Right renal pelvis (tissue), 4 donors: ENCODE results near the gene INTS2. TPM values are rescaled to one million over a fixed set of nuclear protein-coding genes. Genes with fewer than 3 reads are reported as not detected.
"Not testable (repeated sequence)": the region's sequence is repeated elsewhere in the genome, so short reads cannot be mapped to it uniquely, and the experiment has no call there.

Experiments used
- DNase-seq, 4 donors: peaks; one replicate each; pipeline ENCODE4 v3.0.0-alpha.2; 2013; ENCODE audit warnings: low read depth in 4 of 4, low spot score in 3 of 4, missing footprints in 1 of 4
- polyA plus RNA-seq, 4 donors: library from polyadenylated mRNA; unstranded; fragments of 120-200 nt; gene quantifications; one replicate each; pipeline ENCODE4 v1.2.1, GENCODE V29; 2013; ENCODE audit not compliant: insufficient read length in 4 of 4

INTS2 gene
- polyA plus RNA-seq, result 10 to 100 TPM in 3 of 4 donors, 1 to 10 TPM in 1; 9.8 to 14.0 (median 12.4) TPM

DNA sequence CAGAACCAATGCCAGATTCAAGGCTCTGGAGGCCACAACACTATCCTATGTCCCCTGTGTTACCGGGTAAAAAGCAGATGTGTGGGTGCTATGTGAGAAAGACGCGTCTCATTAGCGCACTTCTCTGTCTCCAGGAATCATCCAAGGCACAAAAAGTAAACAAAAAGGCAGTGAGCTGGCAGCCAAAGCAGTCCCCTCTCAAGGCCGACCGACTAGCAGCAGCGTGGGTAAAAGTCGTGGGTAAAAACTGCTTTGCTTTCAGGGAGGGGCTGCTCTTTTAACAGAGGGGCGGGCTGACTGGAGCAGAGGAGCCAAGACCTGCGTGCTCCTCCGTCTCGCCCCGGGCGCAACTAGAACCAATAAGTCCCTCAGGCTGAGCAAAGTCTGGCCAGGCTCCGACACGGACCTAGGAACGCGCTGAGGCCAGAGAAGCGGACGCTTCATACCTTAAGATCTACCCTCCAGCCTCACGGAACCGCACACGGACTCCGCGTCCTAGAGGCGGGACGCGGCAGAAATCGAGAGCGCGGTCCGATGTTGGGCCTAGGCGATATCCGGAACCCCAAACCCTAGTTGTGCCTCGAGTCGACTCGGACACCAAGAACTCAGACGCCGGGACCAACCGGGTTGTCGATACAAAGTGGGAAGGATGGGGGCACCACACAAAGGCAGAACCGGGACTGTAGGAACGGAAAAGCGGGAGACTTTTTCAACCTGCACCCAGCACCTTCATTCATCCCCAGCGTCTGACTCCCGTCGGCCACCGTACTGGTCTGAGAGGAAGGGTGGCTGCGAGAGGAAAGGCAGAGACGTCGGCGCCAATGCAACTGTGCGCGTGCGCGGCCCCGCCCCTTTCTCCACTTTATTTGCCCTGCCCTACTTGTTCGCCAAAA, at the start of gene INTS2:
Gene INTS2, minus strand, starts transcription at position 775 of the 893 bp plus-strand sequence. CDS start 1,338 bp downstream, outside the sequence.
- DNase-seq, result peak; percentile 90 to 93 (median 92)

DNA sequence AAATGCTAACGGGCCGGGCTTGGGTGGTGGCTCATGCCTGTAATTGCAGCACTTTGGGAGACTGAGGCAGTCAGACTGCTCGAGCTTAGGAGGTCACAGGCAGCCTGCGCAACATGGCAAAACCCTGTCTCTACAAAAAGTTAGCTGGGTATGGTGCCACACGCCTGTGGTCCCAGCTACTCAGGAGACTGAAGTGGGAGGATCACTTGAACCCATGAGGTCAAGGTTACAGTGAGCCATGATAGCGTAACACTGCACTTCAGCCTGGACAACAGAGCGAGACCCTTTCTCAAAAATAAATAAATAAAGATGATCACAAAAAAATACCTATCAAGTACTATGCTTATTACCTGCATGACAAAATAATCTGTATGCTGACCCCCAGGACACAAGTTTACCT, 46.3 kb upstream of the INTS2 start:
- DNase-seq, result no peak

GRCh38 chr17:61972311-61972710, 44.5 kb upstream of the INTS2 start:
- DNase-seq, result no peak

- no peak for DNase-seq
Measured at GRCh38 chr17:61970030-61970429, 42.2 kb upstream of the INTS2 start.

- no peak for DNase-seq
Measured at GRCh38 chr17:61968757-61969156, 41.0 kb upstream of the INTS2 start.

GRCh38 chr17:61967729-61968128, 39.9 kb upstream of the INTS2 start:
- no peak for DNase-seq

GRCh38 chr17:61966191-61966590, 38.4 kb upstream of the INTS2 start:
- DNase-seq, result no peak

- DNase-seq, result no peak
Measured at GRCh38 chr17:61955619-61956018, 27.8 kb upstream of the INTS2 start.

DNA sequence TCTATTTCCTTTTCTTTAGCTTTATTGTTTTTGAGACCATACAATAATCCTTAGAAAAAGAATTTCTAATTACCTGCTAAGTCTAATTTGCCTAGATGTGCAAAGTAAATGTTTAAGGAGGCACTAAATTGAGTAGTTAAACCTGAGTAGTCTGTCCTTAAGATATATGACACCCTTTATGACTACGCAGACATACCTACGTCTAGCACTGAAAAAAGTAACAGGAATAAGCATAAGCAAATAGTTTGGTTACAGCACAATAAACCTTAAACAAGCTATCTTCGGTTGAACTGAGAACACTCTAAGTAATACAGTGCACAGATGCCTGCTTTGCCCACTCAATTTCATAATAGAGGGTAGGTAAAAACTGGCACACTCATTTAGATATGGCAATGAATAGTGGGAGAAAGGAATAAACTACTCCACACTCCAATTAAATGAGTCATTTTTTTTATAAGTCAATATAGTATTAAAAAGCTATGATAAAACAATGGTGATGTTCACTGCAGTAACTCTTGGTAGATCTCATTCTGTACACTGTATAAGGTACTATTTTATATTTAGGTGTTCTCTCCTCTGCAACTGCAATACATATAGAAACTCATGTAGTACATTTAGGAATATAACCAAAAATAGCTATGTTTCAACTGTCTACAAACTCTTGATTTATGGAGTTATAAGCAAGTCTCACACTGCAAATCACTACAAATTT, 19.7 kb upstream of the INTS2 start:
- DNase-seq, result no peak

- no peak for DNase-seq
Measured at GRCh38 chr17:61946359-61946758, 18.6 kb upstream of the INTS2 start.

- DNase-seq, result no peak
Measured at GRCh38 chr17:61943117-61943516, 15.3 kb upstream of the INTS2 start.

- DNase-seq, result no peak
Measured at GRCh38 chr17:61942085-61942484, 14.3 kb upstream of the INTS2 start.

DNA sequence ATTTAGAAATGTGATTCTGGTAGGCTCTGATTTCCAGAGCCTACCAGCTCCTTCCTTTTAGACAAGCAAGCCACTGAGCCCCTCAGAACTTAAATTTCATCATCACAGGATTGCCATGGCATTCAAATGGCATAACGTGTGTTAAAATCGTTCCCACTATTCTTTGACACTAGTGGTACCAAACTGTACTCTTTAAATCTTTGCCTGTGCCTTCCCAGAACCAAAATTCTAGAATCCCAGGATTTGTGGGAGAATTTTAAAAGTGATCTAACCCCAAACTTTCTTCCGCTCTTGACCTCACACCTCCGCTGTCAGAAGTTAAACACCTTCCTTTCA, 287 bp upstream of the INTS2 start:
- DNase-seq, result no peak

DNA sequence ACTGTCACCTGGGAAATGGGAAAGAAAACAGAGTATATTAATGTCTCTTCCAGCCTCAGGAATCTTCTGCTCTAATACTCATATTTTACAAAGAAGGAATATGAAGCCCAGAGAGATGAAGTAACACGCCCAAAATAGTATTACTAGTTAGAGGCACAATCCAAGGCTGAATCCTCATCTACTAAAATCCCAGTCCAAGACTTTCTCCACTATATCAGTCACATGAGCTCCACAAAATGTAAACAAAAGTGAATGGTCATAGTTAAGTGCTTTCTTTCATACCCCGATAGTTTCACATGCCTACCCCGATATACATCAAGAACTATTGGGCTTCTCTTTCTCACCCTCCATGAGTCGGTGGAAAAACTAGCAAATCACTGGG, 965 bp downstream of the INTS2 start:
- peak in 1 of 4 donors; percentile 4 for DNase-seq

- not testable (repeated sequence) for DNase-seq
Measured at GRCh38 chr17:61915162-61915561, 12.6 kb downstream of the INTS2 start.

- DNase-seq, result no peak
Measured at GRCh38 chr17:61908292-61909037, 19.3 kb downstream of the INTS2 start.

- DNase-seq, result no peak
Measured at GRCh38 chr17:61907361-61907760, 20.4 kb downstream of the INTS2 start.

DNA sequence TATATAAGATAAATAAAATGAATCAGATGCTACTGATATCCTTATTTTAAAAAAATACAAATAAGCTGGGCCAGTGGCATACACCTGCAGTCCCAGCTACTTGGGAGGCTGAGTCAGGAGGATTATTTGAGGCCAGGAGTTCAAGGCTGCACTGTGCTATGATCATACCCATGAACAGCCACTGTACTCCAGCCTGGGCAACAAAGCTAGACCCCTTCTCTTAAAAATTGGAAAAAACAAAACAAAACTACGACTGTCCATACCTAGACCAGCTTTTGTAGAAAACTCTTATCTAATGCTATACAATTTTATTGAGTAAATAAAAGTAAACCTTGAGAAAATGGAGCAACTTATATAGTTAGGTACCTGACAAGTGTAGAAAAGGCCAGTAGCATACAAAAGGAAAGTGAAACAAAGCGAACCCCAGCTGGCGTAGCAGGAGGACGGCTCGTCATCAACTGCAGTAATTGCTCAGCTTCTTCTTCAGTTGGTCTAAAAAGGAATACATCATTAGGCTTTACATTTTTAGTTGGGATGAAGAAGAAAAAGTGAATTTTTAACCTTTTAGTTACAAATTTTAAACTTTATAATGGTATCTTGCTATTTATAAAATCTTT, 23.6 kb downstream of the INTS2 start:
- no peak for DNase-seq

GRCh38 chr17:61903251-61903650, 24.5 kb downstream of the INTS2 start:
- DNase-seq, result no peak

GRCh38 chr17:61897548-61898180, 30.1 kb downstream of the INTS2 start:
- no peak for DNase-seq
